Small intestine (tissue), 16 donors: Measurements from ENCODE around the gene RNLS. TPM values are rescaled to one million over a fixed set of nuclear protein-coding genes. Genes with fewer than 3 reads are reported as not detected.
A peak's percentile ranks its signal among the peaks of the same experiment; 100 is the strongest.

Source experiments
- DNase-seq, 2 donors: peaks; one replicate each; pipeline versions ENCODE4 v3.0.0 to v3.0.0-alpha.2; 2013
- FAIRE-seq: peaks from 2 replicates; lab custom pipeline; 2012; peaks lifted over from hg19 to GRCh38; lab: Jason Lieb, UNC
- H3K27ac ChIP-seq, 3 donors: one replicate each; pipeline ENCODE4 v1.5.1; 2013; ENCODE audit warnings: low read length in 2 of 3, mild to moderate bottlenecking in 2 of 3, control low read depth in 1 of 3, inconsistent platforms in 1 of 3, low read depth in 1 of 3, moderate library complexity in 1 of 3
- H3K27me3 ChIP-seq, 3 donors: one replicate each; pipeline ENCODE4 v1.6.1; 2013; ENCODE audit warnings: low read length in 3 of 3, inconsistent platforms in 1 of 3; ENCODE audit not compliant: control insufficient read depth in 3 of 3, insufficient read depth in 3 of 3
- H3K36me3 ChIP-seq, 3 donors: one replicate each; pipeline ENCODE4 v1.6.1; 2013; ENCODE audit warnings: low read length in 3 of 3, inconsistent platforms in 1 of 3, low read depth in 1 of 3, mild to moderate bottlenecking in 1 of 3, moderate library complexity in 1 of 3; ENCODE audit not compliant: control insufficient read depth in 3 of 3, insufficient read depth in 2 of 3
- H3K4me1 ChIP-seq, 3 donors: one replicate each; pipeline ENCODE4 v1.6.1; 2013; ENCODE audit warnings: low read length in 2 of 3, inconsistent platforms in 1 of 3, low read depth in 1 of 3, mild to moderate bottlenecking in 1 of 3, moderate library complexity in 1 of 3; ENCODE audit not compliant: control insufficient read depth in 3 of 3, insufficient read depth in 2 of 3
- H3K4me3 ChIP-seq, 3 donors: one replicate each; pipeline ENCODE4 v1.5.1; 2013; ENCODE audit warnings: low read length in 3 of 3, control low read depth in 1 of 3, inconsistent platforms in 1 of 3, low read depth in 1 of 3, mild to moderate bottlenecking in 1 of 3, moderate library complexity in 1 of 3
- H3K9me3 ChIP-seq, 2 donors: one replicate each; pipeline ENCODE4 v1.6.1; 2013; ENCODE audit warnings: low read depth in 1 of 2, low read length in 1 of 2; ENCODE audit not compliant: control insufficient read depth in 2 of 2, insufficient read depth in 1 of 2
- WGBS, 3 donors: extraction: QIAGEN DNeasy Blood & Tissue Kit; methylation state at CpG; one replicate each; pipeline ENCODE4 v1.1.7; 2013; 5-methylcytosine and 5-hydroxymethylcytosine counted together
- long read RNA-seq, 10 donors: transcript quantifications; one replicate each; lab custom pipeline, GENCODE V29; 2026
- polyA plus RNA-seq, 4 donors: library from polyadenylated mRNA; stranded (reverse) in 3 of 4; unstranded in 1 of 4; fragments of 200-250 nt in 3 of 4; fragments of 120-200 nt in 1 of 4; gene quantifications; one replicate each; pipeline versions ENCODE4 v1.2.1 to v1.2.3, GENCODE V29; 2013
- donor health status: healthy with polysubstance abuse.
- donor health status: control.
- donor health status: control.
- donor health status: Bipolar disorder and iron deficiency.
- donor health status: healthy.

Gene RNLS
- 10 to 100 TPM in 3 of 4 donors, 1 to 10 TPM in 1; 8.6 to 24.0 (median 12.8) TPM for polyA plus RNA-seq
- long read RNA-seq, donor 1, partial matches to known transcripts, result 35 of 38 reads
- long read RNA-seq, donor 1, other reads (novel, unspliced or antisense), result 0 of 38 reads
- long read RNA-seq, donor 2, partial matches to known transcripts, result 5 of 5 reads
- long read RNA-seq, donor 2, other reads (novel, unspliced or antisense), result 0 of 5 reads
- long read RNA-seq, donor 3, partial matches to known transcripts, result 8 of 9 reads
- long read RNA-seq, donor 3, other reads (novel, unspliced or antisense), result 0 of 9 reads
- long read RNA-seq, donor 4, result 0 reads
- long read RNA-seq, donor 5, partial matches to known transcripts, result 6 of 6 reads
- long read RNA-seq, donor 5, other reads (novel, unspliced or antisense), result 0 of 6 reads
- long read RNA-seq, donor 6, partial matches to known transcripts, result 5 of 5 reads
- long read RNA-seq, donor 6, other reads (novel, unspliced or antisense), result 0 of 5 reads
- long read RNA-seq, donor 7, result 0 reads
- long read RNA-seq, donor 8, result 0 reads
- long read RNA-seq, donor 9, result 0 reads
- long read RNA-seq, donor 10, partial matches to known transcripts, result 0 of 1 reads
- long read RNA-seq, donor 10, other reads (novel, unspliced or antisense), result 0 of 1 reads

DNA sequence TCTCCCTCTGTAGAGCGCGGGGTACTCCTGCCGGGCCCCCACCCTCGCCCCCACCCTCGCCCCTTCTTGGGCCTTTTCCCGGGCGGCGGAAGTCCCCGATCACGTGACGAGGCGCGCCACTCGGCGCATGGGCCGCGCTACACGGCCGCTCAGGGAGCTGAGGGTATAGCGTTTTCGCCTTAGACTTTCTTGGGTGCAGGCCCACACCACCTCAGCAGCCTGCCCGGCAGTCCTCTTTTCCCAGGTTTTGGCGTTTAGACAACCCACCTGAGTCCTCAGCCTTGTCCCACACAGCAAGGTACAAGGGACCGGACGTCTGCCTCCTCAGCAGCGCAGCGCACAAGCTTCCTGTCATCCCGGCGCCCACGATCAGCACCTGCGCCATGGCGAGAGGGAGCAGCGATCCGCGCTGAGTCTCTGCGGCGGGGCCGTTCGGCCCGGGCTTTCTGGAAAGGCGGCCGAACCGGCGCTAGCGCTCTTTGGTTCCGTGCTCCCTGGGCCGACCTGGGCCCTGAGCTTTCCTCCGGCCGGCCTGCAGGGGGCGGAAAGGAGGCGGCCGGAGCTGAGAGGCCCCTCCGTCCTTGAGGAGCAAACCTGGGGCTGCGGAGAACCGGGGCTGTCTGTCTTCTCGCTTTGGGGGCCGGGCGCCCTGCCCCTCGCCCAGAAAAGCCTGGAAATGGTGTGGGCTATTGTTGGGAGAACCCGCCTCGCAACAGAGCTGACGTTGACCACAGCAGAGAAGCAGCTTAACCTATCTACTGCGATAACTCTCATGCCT lies at the start of gene RNLS:
Gene RNLS, minus strand, starts transcription at position 513 of the 778 bp plus-strand sequence.
- FAIRE-seq, result no peak
- Histone ChIP-seq H3K27ac (peak within 1 kb of the TSS; percentile 88 to 95 (median 91)), H3K36me3 (peaks cover 0 to 2% (median 0%) of the 10 kb centered on the region in 3 donors), H3K4me3 (peak within 1 kb of the TSS; percentile 57 to 90 (median 69)), H3K9me3 (peaks cover 0 to 2% of the 10 kb centered on the region in 2 donors), H3K4me1 (no peaks in the 10 kb centered on the region), H3K27me3 (no peaks in the 10 kb centered on the region)
- 2 to 3% (median 2%) methylated on average over 60 to 63 of the region's 63 CpGs for WGBS, 3 donors
- DNase-seq, result peak; percentile 72 to 89

DNA sequence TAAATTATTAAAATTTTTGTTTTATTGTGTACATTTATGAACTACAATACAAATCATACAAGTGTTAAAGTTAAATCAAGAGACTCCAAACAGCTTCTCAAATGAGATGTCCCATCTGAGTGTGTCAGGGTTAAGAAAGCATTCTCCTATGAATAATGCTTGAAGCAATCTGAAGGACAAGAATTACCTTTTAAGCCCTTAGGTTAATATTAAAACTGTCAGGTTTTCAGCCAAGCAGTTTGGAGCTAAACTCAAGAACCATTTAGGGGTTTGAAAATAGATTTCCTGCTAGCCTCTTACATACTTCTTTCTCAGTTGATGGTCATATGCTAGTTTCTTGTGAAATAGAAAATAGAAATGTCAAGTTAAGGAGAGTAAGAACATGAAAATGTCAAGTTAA lies 41.7 kb upstream of the RNLS start:
- FAIRE-seq (no peak), DNase-seq (no peak)
- Histone ChIP-seq H3K4me1 (no peaks in the 10 kb centered on the region), H3K9me3 (peaks cover 0 to 2% of the 10 kb centered on the region in 2 donors), H3K27ac (no peak overlapping the region), H3K36me3 (no peaks in the 10 kb centered on the region), H3K27me3 (no peaks in the 10 kb centered on the region), H3K4me3 (no peak overlapping the region)

DNA sequence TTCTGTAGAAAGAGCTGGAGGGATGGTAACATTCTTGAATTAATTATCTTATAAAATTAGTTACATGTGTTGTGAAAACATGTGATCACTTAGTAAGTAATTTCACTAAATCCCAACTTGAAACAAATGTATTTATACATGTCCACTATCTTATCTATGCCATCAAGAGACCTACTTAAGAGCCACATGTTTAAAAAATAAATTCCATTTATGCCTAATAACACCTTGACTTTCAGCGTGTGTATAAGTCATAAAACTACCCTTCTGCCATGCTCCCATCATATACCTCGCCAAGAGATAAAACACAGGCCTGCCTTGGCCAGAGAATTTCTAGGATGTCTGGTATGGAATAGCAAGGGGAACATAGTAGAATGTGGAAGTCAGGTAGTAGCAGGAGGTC lies 40.7 kb upstream of the RNLS start:
- Histone ChIP-seq H3K4me3 (no peak overlapping the region), H3K27ac (no peak overlapping the region), H3K9me3 (peaks cover 0 to 2% of the 10 kb centered on the region in 2 donors), H3K36me3 (no peaks in the 10 kb centered on the region), H3K27me3 (no peaks in the 10 kb centered on the region), H3K4me1 (no peaks in the 10 kb centered on the region)
- FAIRE-seq, result no peak
- 45 to 62% (median 45%) methylated on average over 2 of the region's 2 CpGs for WGBS, 3 donors
- DNase-seq, result no peak

DNA sequence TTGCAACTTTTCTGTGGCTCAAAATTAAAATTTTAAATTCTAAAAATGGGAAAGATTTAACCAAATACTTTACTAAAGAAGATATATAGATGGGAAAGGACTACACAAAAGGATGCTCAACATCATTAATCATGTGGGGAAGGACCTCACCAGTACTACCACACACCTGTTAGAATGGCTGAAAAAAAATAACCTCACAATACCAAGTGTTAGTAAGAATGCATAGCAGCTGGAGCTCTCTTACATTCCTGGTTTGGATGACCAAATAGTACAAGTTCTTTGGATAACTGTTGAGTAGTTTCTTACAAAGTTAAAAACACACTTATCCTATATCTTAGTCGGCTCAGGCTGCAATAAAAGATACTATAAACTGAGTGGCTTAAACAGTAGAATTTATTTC lies 37.3 kb upstream of the RNLS start:
- H3K4me3 ChIP-seq, result no peak overlapping the region
- DNase-seq, result no peak
- 51 to 89% (median 68%) methylated on average over 1 of the region's 1 CpG for WGBS, 3 donors
- no peaks in the 10 kb centered on the region for H3K36me3 ChIP-seq
- no peaks in the 10 kb centered on the region for H3K4me1 ChIP-seq
- no peak overlapping the region for H3K27ac ChIP-seq
- H3K9me3 ChIP-seq, result peaks cover 0 to 2% of the 10 kb centered on the region in 2 donors
- no peak for FAIRE-seq
- H3K27me3 ChIP-seq, result no peaks in the 10 kb centered on the region

DNA sequence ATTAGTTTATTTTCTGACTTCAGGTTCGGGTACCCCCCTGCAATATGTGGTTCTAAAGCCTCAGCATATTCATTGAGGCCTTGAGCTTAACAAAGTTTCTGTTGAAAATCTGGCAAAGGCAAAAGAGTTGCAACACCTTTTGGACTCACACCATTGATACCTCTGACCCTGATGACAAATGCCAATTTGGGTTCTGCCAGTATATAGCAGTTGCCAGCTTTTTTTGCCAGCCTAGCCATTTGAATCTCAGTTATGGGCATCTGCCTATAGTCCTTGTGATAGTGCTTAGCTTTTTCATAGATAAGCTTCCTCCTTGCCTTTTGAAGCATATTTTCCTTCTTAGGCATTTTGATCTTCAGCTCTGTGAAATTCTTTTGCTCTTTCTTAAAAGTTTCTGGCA lies 35.4 kb upstream of the RNLS start:
- H3K36me3 ChIP-seq, result no peaks in the 10 kb centered on the region
- no peaks in the 10 kb centered on the region for H3K27me3 ChIP-seq
- no peak for DNase-seq
- H3K27ac ChIP-seq, result no peak overlapping the region
- H3K9me3 ChIP-seq, result peaks cover 0 to 2% of the 10 kb centered on the region in 2 donors
- no peak for FAIRE-seq
- no peaks in the 10 kb centered on the region for H3K4me1 ChIP-seq
- no peak overlapping the region for H3K4me3 ChIP-seq
- WGBS, 3 donors, result 73 to 83% (median 77%) methylated on average over 1 of the region's 1 CpG

DNA sequence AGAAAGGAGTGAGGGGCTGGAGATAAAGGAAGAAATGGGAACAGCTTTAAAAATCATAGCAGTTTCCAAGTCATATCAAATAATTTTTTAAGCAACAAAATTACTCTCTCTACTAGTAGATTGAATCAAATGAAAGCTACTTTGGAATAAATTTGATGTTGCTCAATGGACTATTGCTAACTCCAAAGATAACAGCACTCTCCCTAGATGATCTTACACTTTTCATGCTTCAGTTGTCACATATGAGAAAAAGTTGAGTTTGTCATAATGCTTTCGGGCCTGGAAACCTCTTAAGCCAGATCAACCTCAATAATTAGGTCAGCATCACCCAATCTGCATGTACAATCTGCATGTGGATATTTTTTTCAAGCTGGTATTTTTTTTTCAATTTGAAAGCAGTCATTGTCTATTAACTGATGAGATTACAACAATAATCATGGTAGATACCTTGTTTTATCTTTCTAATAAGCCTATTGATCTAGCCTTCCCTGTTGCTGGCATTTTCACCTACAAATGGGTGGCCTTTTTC lies 34.7 kb upstream of the RNLS start:
- Histone ChIP-seq H3K4me3 (no peak overlapping the region), H3K36me3 (no peaks in the 10 kb centered on the region), H3K9me3 (peaks cover 0 to 2% of the 10 kb centered on the region in 2 donors), H3K4me1 (no peaks in the 10 kb centered on the region), H3K27ac (no peak overlapping the region), H3K27me3 (no peaks in the 10 kb centered on the region)
- 84 to 95% (median 87%) methylated on average over 1 of the region's 1 CpG for WGBS, 3 donors
- DNase-seq, result no peak
- no peak for FAIRE-seq

DNA sequence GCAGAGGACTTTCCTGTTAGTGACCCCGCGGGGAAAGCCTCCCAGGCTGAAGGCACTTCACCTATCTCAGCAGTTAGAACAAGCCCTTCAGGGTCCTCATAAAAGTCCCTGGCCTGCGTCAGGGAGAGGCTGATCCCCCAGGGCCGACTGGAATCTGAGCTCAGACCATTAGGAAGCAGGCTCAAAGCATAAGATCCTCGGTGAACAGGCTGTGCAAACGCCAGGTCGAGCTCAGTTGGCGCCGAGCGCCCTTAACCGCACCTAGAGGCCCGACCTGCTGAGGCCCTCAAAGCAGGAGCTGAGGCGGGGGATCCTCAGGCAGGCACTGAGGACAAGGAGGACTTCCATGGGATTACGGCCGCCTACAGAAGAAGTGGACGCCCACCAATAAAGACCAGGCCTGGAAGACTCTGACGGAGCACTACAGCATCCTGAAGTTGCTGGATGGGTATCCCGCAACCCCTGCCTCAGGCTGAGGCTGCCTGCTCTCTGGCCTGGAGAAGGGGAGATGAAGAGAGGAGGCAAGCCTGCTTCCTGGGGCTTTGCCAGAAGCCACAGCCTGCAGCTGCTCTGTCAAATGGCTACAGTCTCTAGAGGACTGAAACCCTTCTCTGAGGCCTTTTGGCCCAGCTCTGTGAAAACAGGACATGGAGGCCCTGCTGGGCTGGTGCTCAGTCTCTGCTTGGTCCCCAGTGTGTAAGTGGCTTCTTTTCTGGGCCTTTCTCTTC lies 33.3 kb upstream of the RNLS start:
- H3K36me3 ChIP-seq, result no peaks in the 10 kb centered on the region
- no peaks in the 10 kb centered on the region for H3K4me1 ChIP-seq
- 87 to 93% (median 89%) methylated on average over 17 to 18 of the region's 18 CpGs for WGBS, 3 donors
- H3K27me3 ChIP-seq, result no peaks in the 10 kb centered on the region
- H3K27ac ChIP-seq, result no peak overlapping the region
- no peak for DNase-seq
- H3K9me3 ChIP-seq, result peaks cover 0 to 2% of the 10 kb centered on the region in 2 donors
- FAIRE-seq, result no peak
- H3K4me3 ChIP-seq, result no peak overlapping the region
